ENCODE measurements around the gene ACTN1.

Gene ACTN1

DNA sequence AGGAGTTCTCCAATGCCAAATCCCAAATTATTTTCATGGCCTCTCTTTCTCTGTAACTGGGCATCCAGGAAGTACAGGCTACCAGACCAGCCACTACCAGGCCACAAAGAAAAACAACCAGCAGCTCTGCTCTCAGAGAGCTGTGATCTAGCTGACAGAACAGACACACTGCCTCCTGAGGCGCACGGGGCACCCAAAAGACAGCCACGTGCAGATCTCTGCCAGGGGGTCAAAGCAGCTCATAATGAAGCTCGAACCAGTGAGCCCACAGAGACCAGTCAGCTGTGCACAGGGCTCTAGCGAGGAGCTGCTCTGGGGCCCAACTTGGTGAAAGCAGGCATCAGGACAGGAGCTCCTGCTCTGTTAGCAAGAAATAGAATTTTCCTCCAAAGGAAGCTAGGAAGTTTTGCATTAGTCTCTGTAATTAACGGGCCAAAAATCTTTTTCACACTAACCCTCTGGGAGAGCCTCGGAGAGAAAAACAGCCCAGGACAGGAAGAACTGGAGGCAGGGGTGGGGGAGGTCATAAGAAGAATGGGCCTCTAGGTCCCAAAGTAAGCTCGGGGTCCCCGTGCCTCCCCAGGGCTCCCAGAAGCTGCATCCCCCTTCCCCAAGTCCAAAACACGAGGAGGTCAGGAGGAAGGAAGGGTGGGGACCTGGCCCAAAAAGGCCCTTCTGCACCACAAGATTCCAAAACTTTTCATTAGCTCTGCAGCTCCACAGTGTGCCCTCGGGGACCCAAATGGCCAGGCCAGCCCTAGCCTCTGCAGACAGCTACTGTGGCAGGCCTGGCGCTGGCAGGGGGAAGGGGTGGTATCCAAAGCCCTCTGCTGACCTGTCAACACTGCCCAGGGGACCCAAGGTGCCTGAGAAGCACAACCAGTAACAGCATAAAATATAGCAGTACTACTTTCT, 30.2 kb downstream of the ACTN1 start:
- no peak for DNase-seq

DNA sequence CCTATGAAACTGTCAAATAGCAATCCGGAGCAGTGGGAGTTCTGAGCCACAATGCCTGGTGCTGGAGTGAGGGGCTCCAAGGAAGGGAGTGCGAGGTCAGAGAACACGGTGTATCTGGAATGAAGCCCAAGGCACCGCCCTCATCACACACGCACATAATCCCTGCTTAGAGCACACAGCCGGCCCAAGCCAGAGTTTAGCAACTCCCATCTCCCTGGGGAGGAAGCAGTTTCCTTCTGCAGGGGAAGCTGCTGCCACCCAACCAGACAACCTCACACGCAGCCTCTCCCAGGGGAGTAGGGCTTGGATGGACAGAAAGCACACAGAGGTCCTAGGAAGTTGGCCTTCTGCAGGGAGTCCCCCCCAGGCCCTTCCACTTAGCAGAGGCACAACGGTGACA, 31.3 kb downstream of the ACTN1 start:
- DNase-seq: no peak

DNA sequence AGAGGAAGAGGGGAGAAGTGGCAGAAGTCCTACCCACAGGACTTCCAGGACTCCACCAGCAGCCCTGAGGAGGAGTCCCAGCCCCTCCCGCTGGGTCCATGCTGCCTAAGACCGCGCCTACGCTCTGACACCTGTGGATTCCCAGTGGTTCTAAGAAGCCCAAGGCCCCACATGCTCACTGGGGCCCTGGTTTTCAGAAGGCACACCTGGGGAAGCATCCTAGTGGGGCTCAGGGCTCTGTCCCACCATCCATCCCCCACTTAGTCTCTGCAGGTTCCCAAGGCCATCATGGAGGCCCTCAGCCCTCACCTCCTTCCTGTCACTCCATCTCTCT, 32.6 kb downstream of the ACTN1 start:
- DNase-seq: no peak

DNA sequence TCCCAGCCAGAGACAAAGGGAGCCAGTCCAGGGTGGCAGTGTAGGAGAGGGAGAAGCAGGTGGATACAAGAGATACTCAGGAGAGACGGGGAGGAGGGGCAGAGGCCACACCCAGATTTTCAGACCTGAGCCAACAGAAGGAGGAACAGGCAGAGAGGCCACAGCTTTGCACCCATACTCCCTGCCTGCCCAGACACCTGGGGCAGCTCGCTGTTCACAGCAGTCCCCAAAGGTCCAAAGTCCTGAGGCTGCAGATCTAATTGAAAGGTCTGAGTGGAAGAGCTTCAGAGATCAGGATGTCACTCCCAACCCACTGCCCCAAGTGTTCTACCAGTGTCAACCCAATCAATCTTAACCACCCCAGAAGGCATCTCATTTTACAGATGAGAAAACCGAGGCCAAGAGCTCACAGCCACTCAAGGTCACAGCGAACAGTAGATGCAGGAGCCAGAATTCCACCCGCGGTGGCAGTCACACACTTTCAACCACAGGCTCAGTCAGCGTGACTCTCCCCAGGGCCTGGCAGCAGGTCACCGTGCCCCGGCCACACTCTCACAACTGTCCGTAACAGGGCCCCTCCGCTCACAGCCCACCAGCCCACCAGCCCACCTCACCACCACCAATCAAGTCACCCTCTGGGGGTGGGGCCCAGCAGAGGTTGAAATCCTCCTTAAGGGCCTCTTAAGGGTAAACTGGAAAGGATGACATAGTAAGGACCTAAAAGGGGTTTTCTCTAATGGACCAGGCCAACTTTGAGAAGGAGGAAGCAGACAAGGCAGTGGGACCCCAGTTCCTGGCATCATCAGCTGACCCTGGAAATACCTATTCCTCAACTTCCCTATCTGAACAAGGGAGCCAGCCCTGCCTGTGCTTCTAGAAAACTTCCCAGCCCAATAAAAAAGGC, 33.3 kb downstream of the ACTN1 start:
- DNase-seq: no peak

DNA sequence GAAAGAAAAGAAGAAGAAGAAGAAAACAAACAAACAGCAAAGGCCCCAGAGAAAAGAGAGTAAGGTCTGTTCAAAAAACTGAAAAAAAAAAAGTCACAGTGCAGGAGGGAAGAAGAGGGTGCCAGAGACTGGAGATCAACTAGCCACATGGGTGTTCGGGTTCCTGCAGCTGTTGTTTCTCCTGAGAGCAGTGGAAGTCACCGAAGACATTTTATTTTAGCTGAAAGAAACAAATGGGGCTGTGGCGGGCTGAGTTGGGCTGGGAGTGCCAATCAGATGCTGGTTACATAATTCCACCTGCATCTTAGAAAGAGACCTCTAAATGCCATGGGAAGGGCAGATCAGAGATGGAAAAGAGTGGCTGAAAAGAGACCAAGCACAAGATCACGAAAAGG, 33.9 kb downstream of the ACTN1 start:
- DNase-seq: no peak

DNA sequence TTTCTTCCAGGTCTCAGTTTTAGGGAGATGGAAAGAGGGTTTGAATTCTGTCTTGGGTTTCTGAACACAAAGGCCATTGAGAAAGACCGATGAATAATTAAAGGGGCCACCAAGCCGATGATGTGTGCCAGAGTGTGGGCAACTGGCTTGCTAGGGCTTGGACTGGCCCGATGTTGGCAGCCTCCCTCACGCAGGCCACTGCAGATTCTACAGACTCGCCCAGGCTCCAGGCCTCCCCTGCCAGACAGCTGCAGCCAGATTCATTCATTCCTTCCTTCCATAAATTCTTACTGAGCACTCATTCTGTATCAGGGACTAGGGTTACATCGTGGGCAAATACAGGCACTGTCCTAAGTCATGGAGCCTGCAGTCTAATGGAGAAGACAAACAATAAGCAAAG, 34.9 kb downstream of the ACTN1 start:
- DNase-seq: no peak

DNA sequence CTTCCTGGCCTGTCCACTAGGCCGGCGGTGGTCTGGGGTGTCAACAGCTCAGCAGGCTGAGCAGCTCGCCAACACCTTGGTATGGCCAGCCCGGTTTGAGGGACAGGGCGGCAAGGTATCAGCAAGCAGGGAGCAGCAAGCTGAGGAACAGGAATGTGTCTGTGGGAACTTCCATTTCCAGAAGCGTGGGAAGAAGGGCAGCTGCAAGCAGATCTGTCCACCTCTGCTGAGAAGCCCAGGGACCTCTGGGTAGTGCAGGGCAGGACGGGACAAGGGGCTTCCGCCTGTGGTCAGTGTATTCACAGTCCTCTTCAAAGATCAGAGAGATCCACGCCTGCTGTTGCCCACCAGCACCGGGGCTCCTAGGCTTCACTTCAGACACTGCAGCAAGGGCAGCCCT, 36.0 kb downstream of the ACTN1 start:
- DNase-seq: no peak

DNA sequence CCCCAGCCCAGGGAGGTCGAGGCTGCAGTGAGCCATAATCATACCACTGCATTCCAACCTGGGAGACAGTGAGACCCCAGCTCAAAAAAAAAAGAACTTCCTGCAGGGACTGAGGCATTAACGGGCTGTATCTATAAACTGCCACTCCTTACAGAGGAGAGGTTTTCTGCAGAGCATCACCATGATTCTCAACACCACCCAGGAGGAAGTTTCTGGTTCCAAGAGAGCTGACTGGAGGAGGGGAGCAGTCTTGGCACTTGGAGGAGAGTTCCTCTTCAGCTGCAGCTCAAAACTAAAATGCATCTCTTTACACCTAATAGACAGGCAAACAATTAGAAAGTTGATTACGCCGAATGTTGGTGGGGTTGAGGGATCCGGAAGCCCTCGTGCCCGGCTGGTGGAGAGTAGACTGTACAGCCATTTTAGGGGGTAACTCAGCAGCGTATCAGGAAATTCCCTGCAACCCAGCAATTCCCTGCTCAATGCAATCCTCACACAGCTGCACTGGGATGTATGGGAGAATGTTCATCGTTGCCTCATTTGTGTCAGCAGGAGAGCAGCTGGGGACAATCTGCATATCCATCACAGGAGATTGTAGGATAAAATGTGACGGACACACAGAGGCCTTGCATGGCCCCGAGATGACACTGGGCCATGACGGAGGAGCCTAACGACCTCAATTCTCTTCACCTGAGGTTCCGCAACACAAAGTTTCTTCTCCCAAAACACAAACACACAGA, 36.6 kb downstream of the ACTN1 start:
- no peak for DNase-seq

DNA sequence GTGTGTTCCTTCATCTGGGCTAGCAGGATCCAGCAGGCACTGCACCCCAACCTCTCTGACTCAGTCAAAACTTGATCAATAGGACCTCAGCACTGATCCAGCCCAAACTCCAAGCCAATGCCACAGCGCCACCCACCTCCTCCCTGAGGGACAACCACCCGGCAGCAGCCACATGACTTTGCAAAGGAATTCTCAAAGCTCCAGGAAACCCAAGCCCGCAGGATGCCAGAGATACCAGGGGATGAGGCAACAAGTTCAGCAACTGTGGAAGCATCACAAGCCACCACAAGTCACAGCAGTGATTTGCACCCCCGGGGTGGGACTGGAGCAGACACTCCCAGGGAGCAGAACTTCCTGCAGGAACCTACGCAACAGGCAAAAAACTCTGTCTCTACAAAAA, 37.3 kb downstream of the ACTN1 start:
- DNase-seq: no peak

DNA sequence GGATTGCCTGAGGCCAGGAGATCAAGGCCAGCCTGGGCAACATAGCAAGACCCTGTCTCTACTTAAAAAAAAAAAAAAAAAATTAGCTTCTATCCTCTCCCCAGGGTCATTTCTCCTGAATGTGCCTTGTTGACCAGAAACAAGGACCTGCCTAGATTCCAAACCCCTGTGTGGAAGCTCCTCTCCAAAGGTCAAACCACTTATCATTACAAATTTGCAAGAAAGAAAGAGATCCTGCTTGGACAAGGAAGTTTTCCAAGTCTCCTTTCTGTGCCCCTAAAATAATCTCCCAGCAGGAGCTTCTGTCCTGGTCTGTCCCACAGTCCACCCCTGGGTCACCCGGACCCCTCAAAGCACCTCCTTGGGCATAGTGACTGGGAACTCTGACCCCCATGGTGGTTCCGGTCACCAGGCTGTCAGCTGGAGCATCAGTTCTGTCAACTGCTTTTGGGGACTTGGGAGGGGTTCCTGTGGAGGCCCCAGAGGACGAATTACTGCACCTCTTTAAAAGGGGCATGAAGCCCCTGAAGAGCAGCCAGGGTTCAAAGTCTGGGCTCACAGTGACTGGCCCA, 38.4 kb downstream of the ACTN1 start:
- no peak for DNase-seq

DNA sequence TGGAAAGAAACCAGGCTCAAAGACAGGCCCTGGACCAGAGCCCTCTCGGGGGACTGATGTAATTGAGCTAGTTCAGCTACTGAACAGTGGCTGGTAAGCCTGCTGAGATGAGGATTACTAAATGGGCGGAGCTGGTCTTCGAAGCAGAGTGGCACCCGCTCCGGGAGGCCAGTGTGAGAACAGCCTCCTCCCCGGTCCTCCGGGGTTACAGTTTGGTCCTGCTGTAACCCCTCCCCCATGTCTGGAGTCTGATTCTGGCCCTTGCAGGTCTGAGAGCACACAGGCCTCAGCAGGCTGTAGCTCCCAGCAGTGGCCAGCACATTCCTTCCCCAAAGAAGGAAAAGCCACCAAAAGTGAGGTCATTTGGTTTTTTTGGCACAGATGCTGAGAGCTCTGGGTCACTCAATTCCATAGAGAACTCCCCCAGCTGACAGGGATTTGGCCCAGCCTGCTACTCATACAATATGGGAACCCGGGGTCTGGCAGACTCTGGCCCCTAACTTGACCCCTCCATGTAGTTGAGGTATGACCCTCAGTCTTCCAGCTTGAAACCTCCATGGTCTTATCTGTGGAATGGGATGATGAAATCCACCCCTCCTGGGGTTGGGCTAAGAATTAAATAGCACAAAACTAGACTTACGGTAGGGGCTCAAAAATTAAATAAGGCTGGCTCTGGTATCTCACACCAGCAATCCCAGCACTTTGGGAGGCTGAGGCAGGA, 39.0 kb downstream of the ACTN1 start:
- DNase-seq: no peak

DNA sequence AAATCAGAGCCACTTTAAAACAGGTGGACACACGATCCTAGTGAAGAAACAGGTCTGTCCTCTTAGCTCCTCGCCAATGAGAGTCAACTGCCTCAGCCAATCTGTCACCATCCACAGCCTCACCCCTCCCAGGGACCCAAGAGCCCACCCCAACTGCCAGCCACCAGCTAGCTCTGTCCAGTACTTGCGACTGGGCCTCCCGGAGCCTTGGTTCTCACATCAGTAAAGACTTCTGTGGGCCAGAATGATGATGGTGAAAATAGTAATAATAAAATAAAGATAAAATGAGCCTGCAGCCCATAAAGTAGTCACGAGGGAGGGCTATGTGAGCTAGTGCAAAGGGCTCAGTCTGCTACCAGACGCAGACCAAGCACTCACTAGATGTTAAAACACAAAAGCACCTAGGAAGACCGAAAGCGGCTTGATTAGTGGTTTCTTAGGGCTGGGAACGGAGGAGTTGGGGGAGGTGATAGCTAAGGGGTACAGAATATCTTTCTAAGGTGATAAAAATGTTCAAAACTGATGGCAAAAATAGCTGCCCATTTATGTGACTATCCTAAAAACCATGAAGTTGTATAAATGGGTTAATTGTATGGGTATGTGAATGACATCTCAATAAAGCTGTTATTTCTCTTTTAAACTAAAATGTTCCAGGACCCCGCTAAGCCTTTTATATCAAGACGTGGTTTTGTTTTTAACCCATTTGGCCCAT, 39.8 kb downstream of the ACTN1 start:
- DNase-seq: no peak

DNA sequence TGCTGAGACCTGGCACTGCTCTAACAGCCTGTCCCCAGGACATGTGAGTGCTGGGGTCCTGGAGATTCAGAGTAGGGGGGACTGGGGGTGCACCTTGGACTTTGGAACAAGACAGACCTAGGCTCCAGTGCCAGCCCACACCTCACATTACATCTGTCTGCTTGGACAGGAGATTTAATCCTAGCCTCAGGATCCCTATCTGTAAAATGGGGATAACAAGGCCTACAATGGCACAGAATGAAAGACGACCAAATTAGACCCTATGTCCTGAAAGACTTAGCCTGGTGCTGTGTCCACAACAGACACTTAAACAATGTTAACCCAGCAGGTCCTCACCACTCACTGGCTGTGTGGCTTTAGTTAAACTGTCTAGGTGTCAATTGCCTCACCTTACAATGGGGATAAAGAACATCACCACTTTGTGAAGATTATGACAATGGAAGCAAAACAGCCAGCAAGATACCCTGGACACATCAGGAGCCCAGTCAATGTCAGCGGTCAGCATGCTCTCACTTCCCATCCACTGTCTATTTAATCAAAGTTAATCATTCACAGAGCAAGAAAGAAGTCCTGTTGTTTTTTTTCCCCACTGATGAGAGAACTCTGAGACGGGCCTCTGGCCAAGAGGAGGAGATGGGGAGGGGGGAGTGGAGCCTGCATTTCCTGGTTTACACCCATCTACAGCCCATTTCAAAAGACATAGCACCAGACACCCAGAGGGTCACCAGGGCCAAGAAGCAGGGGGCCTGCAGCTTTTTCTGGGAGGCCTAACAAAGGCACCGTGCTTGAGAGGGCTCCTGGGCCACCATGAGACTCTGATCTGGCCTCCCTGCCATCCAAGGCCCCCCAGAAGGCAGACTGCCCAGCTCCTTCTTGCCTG, 40.6 kb downstream of the ACTN1 start:
- DNase-seq: no peak

DNA sequence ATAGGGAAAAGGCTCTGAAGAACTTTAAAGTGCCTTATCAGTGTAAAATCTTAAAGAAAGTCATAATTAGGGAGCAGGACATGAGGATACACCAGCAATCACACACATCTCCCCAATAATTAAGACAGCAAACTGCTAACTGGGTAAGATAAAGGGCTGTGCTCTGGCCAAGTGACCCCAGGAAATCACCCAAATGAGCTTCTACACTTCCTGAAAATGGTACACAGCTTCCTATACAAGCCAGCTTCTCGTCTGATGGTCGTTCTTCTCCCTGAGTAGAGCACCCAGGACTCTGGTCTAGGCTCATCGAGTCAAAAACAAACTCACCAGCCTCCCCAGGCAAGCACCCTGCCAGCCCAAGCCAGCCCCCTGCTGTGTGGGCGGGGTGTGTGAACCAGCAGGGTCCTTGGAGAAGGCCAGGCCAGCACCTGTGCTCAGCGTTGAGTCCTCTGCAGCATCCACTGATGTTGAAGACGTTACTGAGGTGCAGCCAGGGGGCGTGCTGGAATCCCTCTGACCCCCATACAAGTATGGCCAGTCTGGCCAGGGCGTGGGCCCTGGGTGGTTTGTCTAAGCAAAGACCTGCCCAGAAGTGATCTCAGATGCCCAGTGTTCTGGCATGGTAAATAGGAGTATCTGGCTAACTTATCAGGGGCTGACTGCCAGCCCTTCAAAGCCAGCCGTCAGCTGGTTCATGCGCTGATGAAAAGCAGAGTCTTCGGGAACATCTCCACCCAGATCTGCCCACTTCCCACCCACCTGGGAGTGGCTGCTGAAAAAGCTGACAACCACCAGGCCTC, 41.4 kb downstream of the ACTN1 start:
- no peak for DNase-seq

DNA sequence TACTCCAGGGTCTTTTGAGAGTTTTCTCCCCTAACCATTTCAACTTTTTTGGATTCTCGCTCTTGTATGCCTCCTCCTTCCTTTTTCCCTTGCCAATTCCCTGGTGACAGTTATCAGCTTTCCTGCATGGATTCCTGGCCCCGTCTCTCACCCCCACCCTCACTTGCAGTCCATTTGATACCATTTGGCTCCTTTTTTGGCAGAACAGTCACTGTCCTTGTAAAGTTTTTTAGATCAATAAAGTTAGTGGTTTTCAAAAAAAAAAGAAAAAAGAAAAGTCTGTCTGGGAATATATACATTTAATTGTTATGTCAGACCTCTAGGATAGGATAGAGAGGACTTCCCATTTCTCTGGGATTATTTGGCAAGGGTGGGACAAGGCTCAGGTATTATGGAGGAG, 42.1 kb downstream of the ACTN1 start:
- no peak for DNase-seq

DNA sequence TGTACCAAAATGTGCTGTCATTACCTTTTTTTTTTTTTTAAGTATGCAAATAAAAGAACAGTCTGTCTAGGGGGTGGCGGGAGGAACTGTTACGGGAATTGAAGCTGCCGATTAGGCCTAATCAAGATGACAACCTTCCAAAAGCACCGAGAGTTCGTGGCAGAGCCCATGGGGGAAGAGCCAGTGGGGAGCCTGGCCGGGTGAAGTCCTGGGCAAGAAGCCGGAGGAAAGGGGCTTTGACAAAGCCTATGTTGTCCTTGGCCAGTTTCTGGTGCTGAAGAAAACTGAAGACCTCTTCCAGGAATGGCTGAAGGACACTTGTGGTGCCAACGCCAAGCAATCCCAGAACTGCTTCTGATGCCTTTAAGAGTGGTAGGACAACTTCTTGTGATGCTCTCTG, 42.6 kb downstream of the ACTN1 start:
- DNase-seq: no peak

DNA sequence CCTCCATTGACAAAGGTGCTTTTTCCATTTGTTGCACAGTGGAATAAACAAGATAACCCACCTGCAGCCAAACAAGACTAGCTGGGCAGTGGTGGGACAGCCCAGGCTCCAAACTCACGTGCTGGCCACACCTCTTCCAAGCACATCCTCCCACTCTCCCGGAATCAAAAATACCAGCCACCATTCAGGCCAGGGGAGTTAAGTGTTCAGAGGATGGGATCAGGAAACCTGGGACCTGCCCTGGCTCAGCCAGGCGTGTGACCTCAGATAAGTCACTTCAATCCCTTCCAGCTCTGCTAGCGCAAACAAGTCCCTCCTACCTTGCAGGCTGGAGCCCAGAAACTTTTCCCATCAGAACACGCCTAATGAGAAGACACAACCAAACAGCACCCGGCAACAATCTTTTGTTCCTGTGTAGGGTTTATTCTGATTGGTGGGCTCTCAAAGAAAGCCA, 43.3 kb downstream of the ACTN1 start:
- DNase-seq: no peak

DNA sequence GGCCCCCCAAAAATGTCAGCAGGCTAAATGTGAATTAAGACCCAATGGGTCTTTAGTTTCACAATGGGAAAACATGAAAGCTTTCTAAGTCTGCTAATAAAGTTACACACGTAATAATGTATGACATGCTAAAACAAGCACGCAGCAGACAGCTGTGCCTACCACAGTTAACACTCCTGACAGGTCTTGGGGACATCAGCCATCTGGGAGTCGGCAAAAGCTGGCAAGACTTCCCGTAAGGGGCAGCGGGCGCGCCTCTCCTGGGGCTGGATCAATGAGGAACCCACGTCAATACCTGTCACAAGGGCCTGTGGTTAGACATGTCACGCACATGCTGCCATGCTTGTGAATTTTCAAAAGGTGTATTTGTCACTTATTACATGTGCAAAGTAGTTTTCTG, 45.0 kb downstream of the ACTN1 start:
- DNase-seq: no peak

DNA sequence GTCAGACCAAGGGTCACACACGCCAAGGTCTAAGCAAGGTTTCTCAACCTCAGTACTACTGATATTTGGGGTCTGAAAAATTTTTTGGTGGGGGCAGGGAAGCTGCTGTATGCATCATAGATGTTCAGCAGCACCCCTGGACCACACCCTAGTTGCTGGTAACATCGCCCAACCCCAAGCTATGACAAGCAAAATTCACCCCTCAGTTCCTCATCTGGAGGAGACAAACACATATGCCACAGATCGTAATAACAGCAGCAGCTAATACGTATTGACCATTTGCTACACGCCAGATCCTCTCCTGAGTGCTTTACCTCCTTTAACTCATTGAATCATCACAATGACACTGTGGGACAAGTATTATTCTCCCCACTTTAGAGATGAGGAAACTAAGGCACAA, 46.4 kb downstream of the ACTN1 start:
- DNase-seq: no peak

DNA sequence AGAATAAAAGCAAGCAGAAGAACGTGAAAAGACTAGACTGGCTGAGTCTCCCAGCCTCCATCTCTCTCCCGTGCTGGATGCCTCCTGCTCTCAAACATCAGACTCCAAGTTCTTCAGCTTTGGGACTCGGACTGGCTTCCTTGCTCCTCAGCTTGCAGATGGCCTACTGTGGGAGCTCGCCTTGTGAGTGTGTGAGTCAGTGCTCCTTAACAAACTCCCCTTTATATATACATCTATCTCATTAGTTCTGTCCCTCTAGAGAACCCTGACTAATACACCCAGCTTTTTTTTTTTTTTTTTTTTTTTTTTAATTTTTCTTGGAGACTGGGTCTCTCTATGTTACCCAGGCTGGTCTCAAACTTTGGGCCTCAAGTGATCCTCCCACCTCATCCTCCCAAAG, 46.9 kb downstream of the ACTN1 start:
- no peak for DNase-seq

All from NCI-H2081 (cell line).